ENCODE measurements around the gene SLC35E3.
"Not testable (repeated sequence)": the region's sequence is repeated elsewhere in the genome, so short reads cannot be mapped to it uniquely, and the experiment has no call there.

Gene SLC35E3

GRCh38 chr12:68814490-68815231 lies 68.7 kb downstream of the SLC35E3 start:
- DNase-seq, result no peak

- DNase-seq, result no peak
Observed at GRCh38 chr12:68815232-68815927, 69.4 kb downstream of the SLC35E3 start.

GRCh38 chr12:68815928-68816800 lies 70.2 kb downstream of the SLC35E3 start:
- no peak for DNase-seq

- DNase-seq, result not testable (repeated sequence)
Observed at GRCh38 chr12:68819481-68819880, 73.5 kb downstream of the SLC35E3 start.

- no peak for DNase-seq
Observed at GRCh38 chr12:68821357-68822188, 75.6 kb downstream of the SLC35E3 start.

- DNase-seq, result no peak
Observed at GRCh38 chr12:68823696-68824095, 77.7 kb downstream of the SLC35E3 start.

- no peak for DNase-seq
Observed at GRCh38 chr12:68824131-68824530, 78.2 kb downstream of the SLC35E3 start.

GRCh38 chr12:68824597-68825250 lies 78.7 kb downstream of the SLC35E3 start:
- no peak for DNase-seq

- no peak for DNase-seq
Observed at GRCh38 chr12:68825569-68826217, 79.7 kb downstream of the SLC35E3 start.

GRCh38 chr12:68827895-68828671 lies 82.1 kb downstream of the SLC35E3 start:
- no peak for DNase-seq

GRCh38 chr12:68828672-68829068 lies 82.7 kb downstream of the SLC35E3 start:
- no peak for DNase-seq
